SH-SY5Y (cell line): ENCODE data around the gene SORBS2.

Experiments used
- GATA2 ChIP-seq: IDR thresholded peaks from 2 replicates; pipeline ENCODE4 v1.6.1; 2011; ENCODE audit warnings: mild to moderate bottlenecking, low read depth, low read length
- GATA3 ChIP-seq: IDR thresholded peaks from 2 replicates; pipeline ENCODE4 v1.6.1; 2011; ENCODE audit warnings: low read depth, mild to moderate bottlenecking, low read length, moderate library complexity

DNA sequence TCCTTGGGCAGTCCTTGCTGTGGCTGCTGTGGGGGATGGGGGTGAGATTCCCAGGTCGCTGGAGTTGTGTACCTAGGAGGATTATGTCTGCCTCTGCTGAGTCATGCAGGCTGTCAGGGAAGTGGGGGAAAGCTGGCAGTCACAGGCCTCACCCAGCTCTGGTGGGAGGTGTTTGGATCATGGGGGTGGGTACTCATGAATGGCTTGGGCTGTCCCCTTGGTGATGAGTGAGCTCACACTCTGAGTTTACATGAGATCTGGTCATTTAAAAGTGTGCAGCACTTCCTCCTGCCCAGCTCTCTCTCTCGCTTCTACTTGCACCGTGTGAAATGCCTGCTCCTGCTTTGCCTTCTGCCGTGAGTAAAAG, 252.1 kb downstream of the SORBS2 start:
- TF ChIP-seq GATA2 (no peak), GATA3 (no peak)
